Caki2 (cell line): ENCODE data around the gene E4F1. TPM values are rescaled to one million over a fixed set of nuclear protein-coding genes. Genes with fewer than 3 reads are reported as not detected.
A peak's percentile ranks its signal among the peaks of the same experiment; 100 is the strongest.

Experiments
- DNase-seq: peaks from one replicate; pipeline ENCODE4 v3.0.0-alpha.2; 2015; ENCODE audit warnings: low read depth
- in situ Hi-C: cut with HindIII; loops from 2 replicates; pipeline ENCODE4 v1.10.0; 2016; ENCODE audit warnings: low sequenced_read_pairs, low pct_unique_long_range_greater_than_20kb, mixed read lengths
- total RNA-seq: library from RNA; depleted of rRNA; stranded (reverse); fragments of >200 nt; shearing (Covaris generic); gene quantifications from 2 replicates; pipeline ENCODE4 v1.2.3, GENCODE V29; 2014; ENCODE audit warnings: low replicate concordance; rRNA removed

The E4F1 gene, protein sequence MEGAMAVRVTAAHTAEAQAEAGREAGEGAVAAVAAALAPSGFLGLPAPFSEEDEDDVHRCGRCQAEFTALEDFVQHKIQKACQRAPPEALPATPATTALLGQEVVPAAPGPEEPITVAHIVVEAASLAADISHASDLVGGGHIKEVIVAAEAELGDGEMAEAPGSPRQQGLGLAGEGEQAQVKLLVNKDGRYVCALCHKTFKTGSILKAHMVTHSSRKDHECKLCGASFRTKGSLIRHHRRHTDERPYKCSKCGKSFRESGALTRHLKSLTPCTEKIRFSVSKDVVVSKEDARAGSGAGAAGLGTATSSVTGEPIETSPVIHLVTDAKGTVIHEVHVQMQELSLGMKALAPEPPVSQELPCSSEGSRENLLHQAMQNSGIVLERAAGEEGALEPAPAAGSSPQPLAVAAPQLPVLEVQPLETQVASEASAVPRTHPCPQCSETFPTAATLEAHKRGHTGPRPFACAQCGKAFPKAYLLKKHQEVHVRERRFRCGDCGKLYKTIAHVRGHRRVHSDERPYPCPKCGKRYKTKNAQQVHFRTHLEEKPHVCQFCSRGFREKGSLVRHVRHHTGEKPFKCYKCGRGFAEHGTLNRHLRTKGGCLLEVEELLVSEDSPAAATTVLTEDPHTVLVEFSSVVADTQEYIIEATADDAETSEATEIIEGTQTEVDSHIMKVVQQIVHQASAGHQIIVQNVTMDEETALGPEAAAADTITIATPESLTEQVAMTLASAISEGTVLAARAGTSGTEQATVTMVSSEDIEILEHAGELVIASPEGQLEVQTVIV
- 45.6 and 67.7 TPM in 2 replicates for total RNA-seq

DNA sequence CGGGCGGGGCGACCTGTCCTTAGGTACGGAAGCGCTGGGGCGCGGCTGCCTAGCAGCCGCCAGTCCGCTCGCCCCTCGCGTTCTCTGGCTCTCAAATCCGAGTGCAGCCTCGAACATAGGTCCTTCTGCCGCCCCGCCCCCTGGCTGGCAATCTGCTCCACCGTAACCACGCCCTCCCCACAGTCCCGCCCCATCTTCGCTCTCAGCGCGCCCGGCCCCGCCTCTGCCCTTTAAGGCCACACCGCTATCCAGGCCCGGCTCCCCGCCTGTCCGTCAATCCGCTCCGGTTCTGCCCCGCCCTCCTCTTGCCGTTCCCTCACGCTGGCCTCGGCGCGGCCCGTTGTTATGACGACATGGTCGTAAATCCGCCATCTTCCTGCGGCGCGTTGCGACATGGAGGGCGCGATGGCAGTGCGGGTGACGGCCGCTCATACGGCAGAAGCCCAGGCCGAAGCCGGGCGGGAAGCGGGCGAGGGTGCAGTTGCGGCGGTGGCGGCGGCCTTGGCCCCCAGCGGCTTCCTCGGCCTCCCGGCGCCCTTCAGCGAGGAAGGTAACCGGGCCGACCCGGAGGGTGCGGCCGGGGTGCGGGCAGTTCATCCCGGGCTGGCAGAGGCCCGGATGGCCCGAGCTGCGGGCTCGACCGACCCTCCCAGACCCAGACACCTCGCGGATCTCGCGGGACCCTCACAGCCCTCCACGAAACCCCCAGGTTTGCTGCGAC is at the start of gene E4F1:
E4F1 (plus strand) TSS at position 371 of the 721 bp plus-strand sequence; CDS start at position 394, 23 bp downstream.
- DNase-seq = peak; percentile 100
- in situ Hi-C loops = no loop called here

DNA sequence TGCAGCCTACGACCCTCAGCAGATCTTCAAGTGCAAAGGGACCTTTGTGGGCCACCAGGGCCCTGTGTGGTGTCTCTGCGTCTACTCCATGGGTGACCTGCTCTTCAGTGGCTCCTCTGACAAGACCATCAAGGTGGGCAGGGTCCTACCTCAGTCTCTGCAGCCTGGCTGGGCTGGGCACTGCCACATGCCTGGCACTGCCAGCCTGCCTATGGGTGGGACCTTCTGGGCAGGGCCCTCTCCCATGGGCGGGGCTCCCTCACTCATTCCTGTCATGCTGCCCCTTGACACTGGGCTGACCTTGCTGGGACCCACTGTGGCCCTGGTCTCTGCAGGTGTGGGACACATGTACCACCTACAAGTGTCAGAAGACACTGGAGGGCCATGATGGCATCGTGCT is 49.5 kb upstream of the E4F1 start:
- DNase-seq = no peak
- in situ Hi-C loops = no loop called here

DNA sequence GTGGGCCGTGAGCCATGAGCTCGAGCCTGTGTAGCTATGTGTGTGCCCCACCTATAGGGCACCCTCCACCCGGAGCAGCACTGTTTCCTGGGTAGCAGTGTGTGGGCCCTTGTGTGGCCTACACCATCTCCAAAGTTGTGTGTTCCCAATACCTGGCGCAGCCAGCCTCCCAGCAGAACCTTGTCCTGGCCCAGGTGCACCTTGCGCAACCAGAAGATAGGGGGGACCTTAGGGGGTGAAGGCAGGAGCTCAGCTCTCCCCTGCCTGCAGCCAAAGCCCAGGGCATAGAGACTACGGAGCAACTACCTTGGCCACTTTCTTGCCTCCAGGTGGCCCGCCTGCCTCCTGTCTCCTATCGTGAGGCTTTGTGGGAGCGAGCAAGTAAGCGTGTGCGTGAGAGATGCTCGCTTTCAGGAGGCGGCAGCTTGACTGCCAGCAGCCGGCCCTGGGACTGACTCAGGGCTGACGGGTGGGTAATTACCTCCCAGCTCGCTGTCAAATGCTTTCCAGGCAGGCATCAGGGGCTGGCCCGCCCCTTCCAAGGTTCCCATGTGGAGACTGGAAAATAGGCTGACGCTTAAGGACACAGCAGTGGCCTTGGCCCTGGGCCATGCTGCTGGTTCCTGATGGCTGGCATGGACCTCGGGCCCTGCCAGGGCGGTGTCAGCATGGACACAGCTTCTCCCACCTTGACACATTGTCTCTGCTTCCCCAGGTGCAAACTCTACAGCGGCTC is 48.8 kb upstream of the E4F1 start:
- no peak for DNase-seq
- in situ Hi-C loops = no loop called here

DNA sequence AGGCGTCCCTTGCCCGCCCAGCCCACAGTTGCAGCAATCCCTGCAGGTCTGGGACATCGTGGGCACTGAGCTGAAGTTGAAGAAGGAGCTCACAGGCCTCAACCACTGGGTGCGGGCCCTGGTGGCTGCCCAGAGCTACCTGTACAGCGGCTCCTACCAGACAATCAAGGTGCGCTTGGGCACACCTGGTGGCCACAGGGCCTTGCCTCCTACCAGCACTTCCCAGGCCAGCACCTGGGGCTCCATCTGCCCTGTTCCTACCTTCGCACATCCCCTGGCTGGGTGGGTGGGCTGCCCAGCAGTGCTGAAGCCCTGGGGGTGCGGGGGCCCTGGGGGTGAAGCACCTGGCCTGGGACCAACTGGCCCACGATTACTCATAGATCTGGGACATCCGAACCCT is 47.9 kb upstream of the E4F1 start:
- in situ Hi-C loops = no loop called here
- DNase-seq = no peak

DNA sequence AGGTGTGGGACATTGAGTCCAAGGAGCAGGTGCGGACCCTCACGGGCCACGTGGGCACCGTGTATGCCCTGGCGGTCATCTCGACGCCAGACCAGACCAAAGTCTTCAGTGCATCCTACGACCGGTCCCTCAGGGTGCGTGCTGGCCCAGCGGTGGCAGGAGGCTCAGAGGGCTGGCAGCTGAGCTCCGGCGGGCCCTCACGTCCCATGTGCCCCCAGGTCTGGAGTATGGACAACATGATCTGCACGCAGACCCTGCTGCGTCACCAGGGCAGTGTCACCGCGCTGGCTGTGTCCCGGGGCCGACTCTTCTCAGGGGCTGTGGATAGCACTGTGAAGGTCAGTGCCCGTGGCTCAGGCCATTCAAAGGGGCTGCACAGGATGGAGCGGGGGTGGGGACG is 47.3 kb upstream of the E4F1 start:
- in situ Hi-C loops = no loop called here
- no peak for DNase-seq

DNA sequence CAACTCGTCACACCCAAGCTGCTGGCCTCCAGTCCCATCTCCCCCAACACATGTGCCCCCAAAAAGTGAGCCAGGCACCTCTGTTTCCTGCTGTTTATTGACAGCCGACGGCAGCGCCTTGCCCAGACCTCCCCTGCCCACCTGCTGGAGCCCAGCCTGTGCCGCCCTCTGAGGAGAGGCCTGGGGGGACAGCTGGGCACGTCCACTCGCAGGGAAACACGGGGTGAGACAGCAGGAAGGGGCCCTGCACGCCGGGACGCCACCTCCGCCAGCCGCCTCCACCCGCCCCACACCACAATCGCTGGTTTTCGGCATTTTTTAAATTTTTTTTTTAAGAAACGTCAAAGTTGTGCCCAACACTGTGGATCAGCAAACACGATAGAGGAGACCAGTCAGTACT is 46.3 kb upstream of the E4F1 start:
- DNase-seq = no peak
- in situ Hi-C loops = no loop called here

DNA sequence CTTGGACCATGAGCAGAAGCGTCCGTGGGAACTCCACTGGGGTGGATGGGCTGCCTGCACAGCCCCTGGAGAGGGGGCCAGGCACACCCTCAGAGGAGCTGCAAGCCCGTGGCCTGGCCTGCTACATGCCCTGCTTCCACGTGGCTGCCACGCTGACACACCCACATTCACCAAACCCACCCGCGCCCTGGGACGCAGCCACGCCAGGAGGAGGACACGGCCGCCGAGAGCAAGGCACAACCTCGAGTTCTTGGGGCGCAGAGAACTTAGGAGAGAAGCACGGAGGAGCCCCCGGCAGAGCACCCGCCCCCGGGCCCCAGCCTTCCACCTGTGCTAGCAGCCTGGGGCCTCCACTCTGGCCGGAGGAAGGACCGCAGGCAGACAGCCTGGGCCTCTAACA is 45.8 kb upstream of the E4F1 start:
- in situ Hi-C loops = no loop called here
- no peak for DNase-seq

DNA sequence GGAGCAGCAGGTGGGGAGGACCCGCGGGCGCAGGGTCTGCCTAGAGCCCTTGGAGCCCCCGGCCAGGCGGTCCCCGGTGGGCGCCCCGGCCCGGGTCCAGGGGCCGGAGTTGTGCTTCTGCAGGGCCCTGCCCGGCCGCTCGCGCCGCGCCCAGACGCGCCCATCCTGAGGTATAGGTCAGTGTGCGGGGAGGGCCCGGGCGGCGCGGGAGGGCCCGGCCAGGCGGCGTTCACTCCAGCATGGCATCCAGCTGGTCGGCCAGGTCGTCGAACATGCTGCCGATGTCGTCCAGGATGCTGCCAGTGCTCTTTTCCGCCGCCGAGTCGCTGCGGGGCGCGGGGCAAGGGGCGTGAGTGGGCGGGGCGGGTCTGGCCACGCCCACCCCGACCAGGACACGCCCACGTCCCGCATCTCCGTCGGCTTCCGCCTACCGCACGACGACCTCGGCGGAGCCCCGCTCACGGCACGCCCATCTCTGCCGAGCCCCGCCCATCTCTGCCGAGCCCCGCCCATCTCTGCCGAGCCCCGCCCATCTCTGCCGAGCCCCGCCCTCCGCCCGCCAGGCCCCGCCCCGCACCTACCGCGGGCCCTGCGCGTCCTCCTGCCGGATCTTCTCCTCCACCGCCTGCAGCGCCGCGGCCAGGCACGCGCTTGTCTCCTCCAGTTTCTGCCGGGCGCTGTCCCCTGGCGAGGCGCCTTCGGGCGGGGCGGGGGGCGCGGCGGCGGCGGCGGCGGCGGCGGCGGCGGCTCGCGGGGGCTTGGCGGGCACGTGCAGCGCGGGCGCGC is 44.9 kb upstream of the E4F1 start:
- DNase-seq = no peak
- in situ Hi-C loops = no loop called here

DNA sequence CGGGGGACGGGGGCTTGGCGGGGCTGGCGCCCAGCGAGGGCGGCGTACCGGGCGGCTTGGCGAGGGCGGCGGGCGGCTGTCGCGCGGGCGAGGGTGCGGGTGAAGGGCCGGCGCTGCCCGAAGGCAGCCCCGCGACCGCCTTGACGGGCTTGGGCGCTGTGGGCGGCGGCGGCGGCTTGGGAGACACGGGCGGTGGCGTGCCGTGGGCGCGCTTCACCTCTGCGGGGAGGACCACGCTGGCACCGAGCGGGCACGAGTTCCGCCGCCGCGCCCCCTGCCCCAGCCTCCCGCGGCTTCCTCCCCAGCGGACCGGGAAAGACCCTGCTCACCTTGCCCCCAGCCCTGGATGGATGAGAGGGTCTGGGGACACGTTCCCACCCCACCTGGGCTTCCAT is 44.3 kb upstream of the E4F1 start:
- DNase-seq = no peak
- in situ Hi-C loops = no loop called here

DNA sequence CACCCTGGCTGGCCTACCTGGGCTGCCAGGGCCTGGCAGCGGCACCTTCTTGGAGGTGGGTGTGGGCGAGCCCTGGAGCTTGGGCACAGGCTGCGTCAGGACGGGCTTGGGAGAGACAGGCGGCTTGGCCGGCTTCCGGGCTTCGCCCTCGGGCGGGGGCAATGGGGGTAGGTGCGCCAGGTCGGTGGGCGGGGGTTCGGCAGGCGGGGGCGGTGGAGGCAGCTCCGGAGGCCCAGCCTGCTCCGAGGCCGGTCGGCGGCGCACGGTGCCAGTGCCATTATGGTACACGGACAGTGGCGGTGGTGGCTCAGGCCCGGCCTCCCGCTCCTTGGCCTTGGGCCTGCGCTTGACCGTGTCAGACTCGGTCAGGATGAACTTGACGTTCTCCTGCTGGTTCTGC is 43.8 kb upstream of the E4F1 start:
- no peak for DNase-seq
- in situ Hi-C loops = no loop called here

DNA sequence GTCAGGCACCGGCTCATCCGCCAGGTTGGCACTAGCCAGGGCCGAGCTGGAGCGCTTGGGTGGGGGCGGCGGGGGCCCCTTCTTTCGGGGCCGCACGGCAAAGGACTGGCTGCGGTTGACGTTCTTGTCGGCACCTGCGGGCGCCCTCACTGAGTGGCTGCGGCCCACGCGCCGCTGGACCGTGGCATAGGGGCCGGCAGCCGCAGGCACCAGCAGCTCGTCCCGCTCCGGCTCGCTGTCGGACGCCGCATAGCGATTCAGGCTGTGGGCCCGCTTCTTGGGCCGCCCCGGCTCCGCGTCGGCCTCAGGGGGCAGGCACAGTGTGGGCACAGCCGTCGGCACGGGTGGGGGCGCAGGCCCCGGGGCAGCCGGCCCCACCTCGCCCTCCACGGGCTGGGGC is 42.9 kb upstream of the E4F1 start:
- DNase-seq = no peak
- in situ Hi-C loops = no loop called here

DNA sequence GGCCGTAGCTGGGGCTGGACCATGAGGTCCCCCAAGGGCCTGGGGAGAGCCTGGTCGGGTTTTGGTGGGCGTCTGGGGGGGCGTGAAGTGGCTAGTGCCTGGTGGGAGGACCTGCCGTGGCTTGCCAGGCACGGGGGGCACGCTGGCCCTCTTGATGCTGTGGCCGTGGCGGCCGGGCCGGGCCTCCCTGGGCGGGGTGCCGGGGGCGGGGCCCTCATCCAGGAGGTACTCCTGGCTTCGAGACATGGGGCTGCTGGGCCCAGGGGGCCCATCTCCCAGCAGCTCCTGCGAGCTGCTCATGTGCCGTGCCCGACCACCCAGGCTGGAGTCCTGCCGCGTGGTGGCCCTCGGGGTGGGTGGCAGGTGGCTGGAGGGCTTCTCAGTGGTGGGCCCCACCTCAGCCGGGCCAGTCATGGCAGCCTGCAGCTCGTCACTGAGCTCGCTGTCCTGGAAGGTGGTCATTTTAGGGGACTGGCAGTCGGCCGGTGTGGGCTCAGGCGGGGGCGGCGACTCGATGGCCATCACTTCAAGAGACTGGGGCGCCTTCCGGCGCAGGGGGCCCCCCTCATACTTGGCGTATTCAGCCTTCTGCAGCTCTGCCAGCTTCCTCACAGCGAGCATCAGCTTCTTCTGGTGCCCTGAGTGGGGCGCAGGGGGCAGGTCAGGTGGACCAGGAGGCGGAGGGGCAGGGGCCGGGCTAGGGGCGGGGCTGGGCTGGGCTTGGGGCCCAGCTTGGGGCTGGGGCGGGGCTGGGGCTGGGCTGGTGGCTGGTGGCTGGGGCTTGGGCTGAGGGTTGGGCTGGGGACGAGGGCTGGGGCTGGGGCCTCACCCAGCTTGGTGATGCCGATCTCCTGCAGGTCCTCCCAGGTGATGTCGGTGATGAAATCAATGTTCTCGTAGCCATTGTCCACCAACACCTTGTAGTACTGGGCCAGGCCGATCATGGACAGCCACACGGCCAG is 42.1 kb upstream of the E4F1 start:
- in situ Hi-C loops = no loop called here

DNA sequence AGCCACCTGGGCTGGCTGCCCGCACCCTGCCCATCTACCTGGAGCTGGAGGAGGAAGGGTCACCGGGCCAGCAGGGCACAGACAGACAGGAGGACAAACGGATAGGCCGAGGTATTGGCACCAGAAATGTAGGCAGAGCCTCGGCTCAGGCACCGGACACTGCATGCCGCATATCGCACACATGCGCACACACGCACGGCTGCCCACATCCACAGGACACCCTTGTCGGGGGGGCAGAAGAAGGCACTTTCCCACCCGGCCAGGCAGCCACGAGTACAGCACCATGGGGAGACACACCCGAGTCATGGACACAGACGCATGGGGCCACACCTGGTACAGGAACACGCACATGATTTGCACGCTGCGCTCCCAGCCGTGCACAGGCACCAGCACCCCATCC is 41.4 kb upstream of the E4F1 start:
- in situ Hi-C loops = no loop called here
- DNase-seq = no peak

More for the DNA sequence above, 42.1 kb upstream of the E4F1 start:
- no peak for DNase-seq

DNA sequence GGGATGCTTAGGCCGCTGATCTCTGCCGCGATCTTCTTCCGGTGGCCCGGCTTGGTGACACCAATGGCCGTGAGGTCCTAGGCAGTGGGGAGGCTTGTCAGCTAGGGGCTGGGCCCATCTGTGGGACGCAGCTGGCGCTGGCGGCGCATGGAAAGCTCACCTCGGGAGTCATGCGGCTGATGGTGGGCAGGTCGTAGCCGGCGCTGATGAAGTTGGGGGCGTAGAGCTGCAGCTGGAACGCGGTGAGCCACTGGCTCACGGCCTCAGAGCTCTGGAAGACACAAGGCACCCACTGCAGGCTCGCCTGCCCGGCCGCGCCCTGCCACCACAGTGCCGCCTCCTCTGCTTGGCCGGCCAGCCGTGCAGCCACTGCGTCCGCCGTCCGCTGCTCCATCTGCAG is 39.7 kb upstream of the E4F1 start:
- in situ Hi-C loops = no loop called here
- peak; percentile 54 for DNase-seq

DNA sequence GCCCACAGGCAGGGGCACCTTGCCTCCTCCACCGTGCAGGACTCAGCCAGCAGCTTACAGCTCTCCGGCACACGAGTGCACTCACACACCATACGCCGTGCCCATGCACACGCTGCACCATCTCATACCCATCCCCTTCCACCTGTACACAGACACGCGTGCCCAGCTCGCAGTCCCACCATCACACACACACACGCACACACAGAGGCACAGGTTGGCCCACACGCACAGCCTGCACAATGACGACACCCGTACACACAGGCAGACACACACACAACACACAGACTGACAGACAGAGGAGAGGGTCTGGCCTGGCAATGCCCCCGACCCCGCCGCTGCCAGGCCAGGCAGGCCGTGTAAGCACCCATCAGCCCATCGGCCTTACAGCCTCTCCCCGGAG is 39.0 kb upstream of the E4F1 start:
- in situ Hi-C loops = no loop called here
- DNase-seq = no peak

DNA sequence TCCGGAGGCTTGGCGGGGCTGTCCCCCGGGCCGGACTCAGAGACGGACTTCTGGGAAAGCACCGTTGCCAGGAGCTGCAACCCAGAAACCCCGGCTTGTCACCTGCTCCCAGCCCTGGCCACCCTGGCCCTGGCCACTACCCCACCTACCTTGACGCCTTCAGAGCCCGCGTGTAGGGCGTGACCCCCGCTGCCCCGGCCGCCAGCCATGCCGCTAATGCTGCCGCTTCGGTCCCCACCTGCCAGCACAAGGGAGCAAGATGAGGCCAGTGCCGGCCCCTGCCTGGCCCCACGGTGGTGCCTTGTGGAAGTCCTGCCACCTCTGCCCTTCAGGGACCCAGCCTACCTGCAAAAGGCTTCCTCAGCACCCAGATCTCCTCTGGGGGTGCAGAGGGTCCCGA is 38.4 kb upstream of the E4F1 start:
- DNase-seq = no peak
- in situ Hi-C loops = no loop called here

DNA sequence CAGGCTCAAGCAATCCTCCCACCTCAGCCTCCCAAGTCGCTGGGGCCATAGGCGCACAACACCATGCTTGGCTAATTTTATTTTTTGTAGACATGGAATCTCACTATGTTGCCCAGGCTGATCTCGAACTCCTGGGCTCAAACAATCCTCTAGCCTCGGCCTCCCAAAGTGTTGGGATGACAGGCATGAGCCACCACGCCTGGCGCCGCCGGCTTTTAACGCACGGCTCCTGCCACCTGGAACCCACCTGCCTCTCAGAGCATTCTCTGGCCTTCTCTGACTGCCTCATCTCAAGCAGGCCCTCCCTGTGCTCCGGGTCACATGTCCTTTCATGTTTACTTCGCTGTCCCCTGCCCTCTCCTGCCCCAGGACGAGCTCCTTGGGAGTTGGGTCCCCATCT is 37.3 kb upstream of the E4F1 start:
- no peak for DNase-seq
- in situ Hi-C loops = no loop called here
